Fibroblast of lung (primary cell): ENCODE measurements around the gene PKD1. TPM values are rescaled to one million over a fixed set of nuclear protein-coding genes. Genes with fewer than 3 reads are reported as not detected.

Experiments
- DNase-seq, 2 donors: peaks; one replicate each; pipeline versions ENCODE4 v3.0.0 to v3.0.0-alpha.2; 2010; ENCODE audit warnings: low read depth in 2 of 2
- H2AFZ ChIP-seq: 2 replicates; pipeline ENCODE4 v1.5.1; 2012; ENCODE audit warnings: low read length, control low read depth, inconsistent platforms
- H3K27ac ChIP-seq: 2 replicates; pipeline ENCODE4 v1.5.1; 2011; ENCODE audit warnings: low read length, control low read depth; ENCODE audit not compliant: insufficient read depth
- H3K27me3 ChIP-seq: 2 replicates; pipeline ENCODE4 v1.5.1; 2011; ENCODE audit warnings: mild to moderate bottlenecking, low read length; ENCODE audit not compliant: control insufficient read depth, insufficient read depth
- H3K36me3 ChIP-seq: 2 replicates; pipeline ENCODE4 v1.5.1; 2011; ENCODE audit warnings: low read length; ENCODE audit not compliant: control insufficient read depth, insufficient read depth
- H3K4me1 ChIP-seq: 2 replicates; pipeline ENCODE4 v1.5.1; 2011; ENCODE audit warnings: low read length; ENCODE audit not compliant: control insufficient read depth, insufficient read depth; ENCODE audit errors: extremely low read depth
- H3K4me2 ChIP-seq: 2 replicates; pipeline ENCODE4 v1.5.1; 2011; ENCODE audit warnings: low read length, control low read depth; ENCODE audit not compliant: insufficient read depth; ENCODE audit errors: extremely low read depth
- H3K4me3 ChIP-seq, 4 experiments: fragments of 200-600 bp in 1 of 4; sonication (generic) in 1 of 4; replicated peaks in 1 of 4; 2 replicates each; pipeline ENCODE4 v1.5.1; 2011 to 2016; ENCODE audit warnings: low read length in 4 of 4, low read depth in 3 of 4, mild to moderate bottlenecking in 3 of 4, control low read depth in 2 of 4, inconsistent platforms in 1 of 4, mixed read lengths in 1 of 4; ENCODE audit not compliant: insufficient read depth in 1 of 4; ENCODE audit errors: control extremely low read depth in 1 of 4
- H3K79me2 ChIP-seq: 2 replicates; pipeline ENCODE4 v1.5.1; 2012; ENCODE audit warnings: mild to moderate bottlenecking, low read length, inconsistent platforms; ENCODE audit not compliant: control insufficient read depth, insufficient read depth
- H3K9ac ChIP-seq: 2 replicates; pipeline ENCODE4 v1.5.1; 2011; ENCODE audit warnings: mild to moderate bottlenecking, low read length, control low read depth; ENCODE audit not compliant: insufficient read depth
- H3K9me3 ChIP-seq: 2 replicates; pipeline ENCODE4 v1.5.1; 2012; ENCODE audit warnings: low read depth, low read length; ENCODE audit not compliant: control insufficient read depth, insufficient read depth
- H4K20me1 ChIP-seq: 2 replicates; pipeline ENCODE4 v1.5.1; 2011; ENCODE audit warnings: low read length; ENCODE audit not compliant: control insufficient read depth, insufficient read depth; ENCODE audit errors: extremely low read depth
- EZH2 ChIP-seq: IDR thresholded peaks from 2 replicates; pipeline ENCODE4 v1.5.1; 2012; ENCODE audit warnings: low read length, control low read depth, mild to moderate bottlenecking; ENCODE audit errors: missing control alignments
- polyA plus RNA-seq, 2 donors: library from polyadenylated mRNA; depleted of rRNA in 1 of 2; stranded (reverse) in 1 of 2; unstranded in 1 of 2; fragments of >200 nt; gene quantifications; 2 replicates each; pipeline ENCODE4 v1.2.1, GENCODE V29; 2011 to 2012; ENCODE audit warnings: missing spikeins in 1 of 2
- total RNA-seq: library from RNA; depleted of rRNA; stranded (reverse); fragments of >200 nt; gene quantifications from 2 replicates; pipeline ENCODE4 v1.2.1, GENCODE V29; 2014
- TF ChIP-seq, protein P1 (sequence below), 2 donors: IDR thresholded peaks in 1 of 2; conservative IDR thresholded peaks in 1 of 2; 1 replicate in 1 of 2; 2 replicates in 1 of 2; pipeline ENCODE4 v1.5.1; 2011 to 2012; ENCODE audit warnings: low read length in 2 of 2, control low read depth in 1 of 2, inconsistent platforms in 1 of 2, low read depth in 1 of 2, mild to moderate bottlenecking in 1 of 2

Gene PKD1
- total and polyA plus RNA-seq, 2 donors (not counting 1 experiment from before 2014, with no cell fraction given), result 16.3 to 199 TPM

- Histone ChIP-seq H4K20me1 (no peaks in the 10 kb centered on the region), H3K4me3 (no peak overlapping the region), H3K4me2 (no peak overlapping the region), H3K36me3 (peaks cover 42% of the 10 kb centered on the region), H3K27ac (no peak overlapping the region), H3K9me3 (no peaks in the 10 kb centered on the region), H3K4me1 (no peaks in the 10 kb centered on the region), H2AFZ (no peak overlapping the region), H3K27me3 (no peaks in the 10 kb centered on the region), H3K9ac (no peak overlapping the region), H3K79me2 (no peaks in the 10 kb centered on the region)
- no peak for TF ChIP-seq EZH2
- TF ChIP-seq, protein P1, sequence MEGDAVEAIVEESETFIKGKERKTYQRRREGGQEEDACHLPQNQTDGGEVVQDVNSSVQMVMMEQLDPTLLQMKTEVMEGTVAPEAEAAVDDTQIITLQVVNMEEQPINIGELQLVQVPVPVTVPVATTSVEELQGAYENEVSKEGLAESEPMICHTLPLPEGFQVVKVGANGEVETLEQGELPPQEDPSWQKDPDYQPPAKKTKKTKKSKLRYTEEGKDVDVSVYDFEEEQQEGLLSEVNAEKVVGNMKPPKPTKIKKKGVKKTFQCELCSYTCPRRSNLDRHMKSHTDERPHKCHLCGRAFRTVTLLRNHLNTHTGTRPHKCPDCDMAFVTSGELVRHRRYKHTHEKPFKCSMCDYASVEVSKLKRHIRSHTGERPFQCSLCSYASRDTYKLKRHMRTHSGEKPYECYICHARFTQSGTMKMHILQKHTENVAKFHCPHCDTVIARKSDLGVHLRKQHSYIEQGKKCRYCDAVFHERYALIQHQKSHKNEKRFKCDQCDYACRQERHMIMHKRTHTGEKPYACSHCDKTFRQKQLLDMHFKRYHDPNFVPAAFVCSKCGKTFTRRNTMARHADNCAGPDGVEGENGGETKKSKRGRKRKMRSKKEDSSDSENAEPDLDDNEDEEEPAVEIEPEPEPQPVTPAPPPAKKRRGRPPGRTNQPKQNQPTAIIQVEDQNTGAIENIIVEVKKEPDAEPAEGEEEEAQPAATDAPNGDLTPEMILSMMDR (conservative IDR thresholded peaks at IDR 0.05 in 1 of 2, IDR thresholded peaks at IDR 0.05 in 1 of 2; ENCODE audit: low read depth in 1 of 2, low read length in 2 of 2), result no peak
- DNase-seq, result no peak
These were observed 62.8 kb downstream of the PKD1 start for GRCh38 chr16:2072926-2073325.

DNA sequence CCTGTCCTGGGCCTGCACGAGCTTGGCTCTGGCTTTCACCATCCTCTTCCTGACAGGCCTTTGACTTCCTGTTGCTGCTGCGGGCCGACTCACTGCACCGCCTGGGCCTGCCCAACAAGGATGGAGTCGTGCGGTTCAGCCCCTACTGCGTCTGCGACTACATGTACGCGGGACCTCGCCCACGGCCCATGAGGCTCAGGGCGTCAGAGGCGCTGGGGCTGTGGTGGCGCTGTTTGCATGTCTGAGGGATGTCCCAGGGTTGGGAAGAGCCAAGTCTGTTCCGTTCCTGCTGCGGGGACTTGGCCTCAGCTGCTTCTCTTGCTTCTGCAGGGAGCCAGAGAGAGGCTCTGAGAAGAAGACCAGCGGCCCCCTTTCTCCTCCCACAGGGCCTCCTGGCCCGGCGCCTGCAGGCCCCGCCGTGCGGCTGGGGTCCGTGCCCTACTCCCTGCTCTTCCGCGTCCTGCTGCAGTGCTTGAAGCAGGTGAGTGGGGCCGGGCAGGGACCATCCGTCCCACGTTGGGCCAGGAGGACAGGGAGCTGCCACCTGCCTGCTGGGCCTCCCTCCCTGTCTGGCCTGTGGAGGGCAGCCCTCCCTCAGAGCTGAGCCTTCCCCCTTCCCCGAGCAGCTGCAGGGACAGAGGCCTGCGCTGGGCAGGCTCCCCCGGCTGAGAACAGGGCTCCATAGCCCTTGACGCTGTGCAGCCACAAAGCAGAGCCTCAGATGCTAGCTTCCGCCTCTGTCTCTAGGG, 64.1 kb downstream of the PKD1 start:
- Histone ChIP-seq H3K4me2 (no peak overlapping the region), H3K79me2 (no peaks in the 10 kb centered on the region), H3K9ac (no peak overlapping the region), H3K36me3 (peaks cover 38% of the 10 kb centered on the region), H3K27ac (no peak overlapping the region), H4K20me1 (no peaks in the 10 kb centered on the region), H3K27me3 (no peaks in the 10 kb centered on the region), H2AFZ (no peak overlapping the region), H3K4me1 (no peaks in the 10 kb centered on the region), H3K4me3 (no peak overlapping the region), H3K9me3 (no peaks in the 10 kb centered on the region)
- no peak for DNase-seq
- TF ChIP-seq, protein P1 (conservative IDR thresholded peaks at IDR 0.05 in 1 of 2, IDR thresholded peaks at IDR 0.05 in 1 of 2; ENCODE audit: low read depth in 1 of 2, low read length in 2 of 2), result no peak
- TF ChIP-seq EZH2, result no peak

- Histone ChIP-seq H3K27me3 (no peaks in the 10 kb centered on the region), H3K4me3 (no peak overlapping the region), H3K27ac (no peak overlapping the region), H2AFZ (no peak overlapping the region), H3K79me2 (no peaks in the 10 kb centered on the region), H4K20me1 (no peaks in the 10 kb centered on the region), H3K9me3 (no peaks in the 10 kb centered on the region), H3K9ac (no peak overlapping the region), H3K36me3 (peaks cover 40% of the 10 kb centered on the region), H3K4me1 (no peaks in the 10 kb centered on the region), H3K4me2 (no peak overlapping the region)
- no peak for DNase-seq
- TF ChIP-seq, protein P1 (conservative IDR thresholded peaks at IDR 0.05 in 1 of 2, IDR thresholded peaks at IDR 0.05 in 1 of 2; ENCODE audit: low read depth in 1 of 2, low read length in 2 of 2), result no peak
- TF ChIP-seq EZH2, result no peak
These were observed 64.9 kb downstream of the PKD1 start for GRCh38 chr16:2070576-2071453.
